SK-N-SH (cell line): Measurements from ENCODE around the gene MT1E. TPM values are rescaled to one million over a fixed set of nuclear protein-coding genes. Genes with fewer than 3 reads are reported as not detected.

Experiments used
- CTCF ChIA-PET: fragments of 300-600, 350-600 bp; formaldehyde crosslinking; extraction: SDS; loops from one replicate; lab custom pipeline; 2021; lab: Yijun Ruan, JAX
- POLR2A ChIA-PET: fragments of 350-600 bp; sonication (Branson Sonifier 250); formaldehyde crosslinking; extraction: SDS; loops from one replicate; lab custom pipeline; 2020; ENCODE audit warnings: antibody characterized with exemption, inconsistent platforms; lab: Yijun Ruan, JAX
- DNase-seq: peaks from one replicate; pipeline ENCODE4 v3.0.0; 2012
- H2AFZ ChIP-seq: fragments of 200-600 bp; sonication (generic); 2 replicates; pipeline ENCODE4 v1.8.1; 2016; ENCODE audit warnings: antibody characterized with exemption, mild to moderate bottlenecking, low read depth
- H3F3A ChIP-seq: fragments of 200-600 bp; sonication (generic); replicated peaks from 2 replicates; pipeline ENCODE3; 2016; ENCODE audit warnings: antibody characterized with exemption, mild to moderate bottlenecking; ENCODE audit not compliant: insufficient read depth
- H3K27ac ChIP-seq, 2 experiments: fragments of 200-500 bp in 1 of 2; fragments of 200-600 bp in 1 of 2; sonication (Bioruptor generic) in 1 of 2; sonication (generic), shearing (Covaris generic) in 1 of 2; 2 replicates each; pipeline versions ENCODE4 v1.5.1 to v1.6.1; 2014 to 2016; ENCODE audit warnings: low read depth in 2 of 2, inconsistent platforms in 1 of 2, low read length in 1 of 2, mild to moderate bottlenecking in 1 of 2, mixed read lengths in 1 of 2
- H3K27me3 ChIP-seq: fragments of 200-600 bp; sonication (generic), shearing (Covaris generic); 2 replicates; pipeline ENCODE4 v1.6.1; 2016; ENCODE audit warnings: mixed run types; ENCODE audit not compliant: insufficient read depth
- H3K36me3 ChIP-seq, 2 experiments: fragments of 200-500 bp in 1 of 2; fragments of 200-600 bp in 1 of 2; sonication (Bioruptor generic) in 1 of 2; sonication (generic) in 1 of 2; replicated peaks in 1 of 2; 2 replicates each; pipeline versions ENCODE3 to v1.5.1; 2014 to 2016; ENCODE audit warnings: low read length in 1 of 2, mild to moderate bottlenecking in 1 of 2; ENCODE audit not compliant: insufficient read depth in 2 of 2, control insufficient read depth in 1 of 2
- H3K4me1 ChIP-seq, 2 experiments: fragments of 200-500 bp in 1 of 2; fragments of 200-600 bp in 1 of 2; sonication (Bioruptor generic) in 1 of 2; sonication (generic), shearing (Covaris generic) in 1 of 2; 2 replicates each; pipeline versions ENCODE4 v1.5.1 to v1.6.1; 2014 to 2016; ENCODE audit warnings: low read depth in 1 of 2, low read length in 1 of 2, mixed run types in 1 of 2; ENCODE audit not compliant: insufficient read depth in 2 of 2, control insufficient read depth in 1 of 2
- H3K4me2 ChIP-seq: fragments of 200-600 bp; sonication (generic), shearing (Covaris generic); 2 replicates; pipeline ENCODE4 v1.6.1; 2017; ENCODE audit warnings: mixed run types
- H3K4me3 ChIP-seq, 2 experiments: fragments of 200-500 bp in 1 of 2; fragments of 200-600 bp in 1 of 2; sonication (Bioruptor generic) in 1 of 2; sonication (generic), shearing (Covaris generic) in 1 of 2; 2 replicates each; pipeline versions ENCODE4 v1.5.1 to v1.8.1; 2014 to 2016; ENCODE audit warnings: low read depth in 2 of 2, inconsistent platforms in 1 of 2, low read length in 1 of 2, mild to moderate bottlenecking in 1 of 2, mixed read lengths in 1 of 2, moderate library complexity in 1 of 2
- H3K79me2 ChIP-seq: fragments of 200-600 bp; sonication (generic); 2 replicates; pipeline ENCODE4 v1.8.1; 2017; ENCODE audit warnings: mild to moderate bottlenecking; ENCODE audit not compliant: insufficient read depth
- H3K9ac ChIP-seq: fragments of 200-600 bp; sonication (generic); 2 replicates; pipeline ENCODE4 v1.6.1; 2017; ENCODE audit warnings: mixed run types
- H3K9me2 ChIP-seq: fragments of 200-600 bp; sonication (generic); 2 replicates; pipeline ENCODE4 v1.6.1; 2017; ENCODE audit warnings: mixed run types
- H3K9me3 ChIP-seq: fragments of 200-600 bp; sonication (generic); 2 replicates; pipeline ENCODE4 v1.6.1; 2017; ENCODE audit warnings: mixed run types, mild to moderate bottlenecking, moderate library complexity
- H4K20me1 ChIP-seq: fragments of 200-600 bp; sonication (generic); 2 replicates; pipeline ENCODE4 v1.6.1; 2017; ENCODE audit warnings: mild to moderate bottlenecking, mixed run types; ENCODE audit not compliant: insufficient read depth
- CHD2 ChIP-seq: fragments of 150-350 bp; IDR thresholded peaks from 2 replicates; pipeline ENCODE4 v1.6.1; 2018; ENCODE audit warnings: low read length; ENCODE audit not compliant: partially characterized antibody
- ELF1 ChIP-seq: IDR thresholded peaks from 2 replicates; pipeline ENCODE4 v1.4.0; 2012
- EZH2phosphoT487 ChIP-seq: fragments of 200-600 bp; sonication (generic); IDR thresholded peaks from 2 replicates; pipeline ENCODE4 v1.6.1; 2017; ENCODE audit warnings: low read depth, mixed run types, mild to moderate bottlenecking, antibody characterized with exemption, moderate library complexity, borderline replicate concordance
- FOSL2 ChIP-seq: IDR thresholded peaks from 2 replicates; pipeline ENCODE4 v1.4.0; 2012; ENCODE audit warnings: low read depth, mild to moderate bottlenecking, moderate library complexity, borderline replicate concordance
- FOXJ3 ChIP-seq: sonication (generic); formaldehyde crosslinking; IDR thresholded peaks from 2 replicates; pipeline ENCODE4 v1.5.1; 2020; ENCODE audit warnings: mild to moderate bottlenecking, missing genetic modification reagents
- FOXM1 ChIP-seq: IDR thresholded peaks from 2 replicates; pipeline ENCODE4 v1.4.0; 2012; ENCODE audit warnings: low read depth, mild to moderate bottlenecking
- GABPA ChIP-seq: IDR thresholded peaks from 2 replicates; pipeline ENCODE4 v1.4.0; 2012; ENCODE audit warnings: low read depth, mild to moderate bottlenecking
- JUND ChIP-seq: IDR thresholded peaks from 2 replicates; pipeline ENCODE4 v1.4.0; 2012
- MXI1 ChIP-seq: IDR thresholded peaks from 2 replicates; pipeline ENCODE4 v1.6.1; 2012; ENCODE audit warnings: mild to moderate bottlenecking, low read depth, low read length, improper control_type of control experiment
- NFIC ChIP-seq: IDR thresholded peaks from 2 replicates; pipeline ENCODE4 v1.4.0; 2012; ENCODE audit warnings: borderline replicate concordance
- RAD21 ChIP-seq: IDR thresholded peaks from 2 replicates; pipeline ENCODE4 v1.6.1; 2012; ENCODE audit warnings: mild to moderate bottlenecking, low read length
- TAF1 ChIP-seq: IDR thresholded peaks from 2 replicates; pipeline ENCODE4 v1.6.1; 2012; ENCODE audit warnings: low read depth, mild to moderate bottlenecking, low read length, moderate library complexity, borderline replicate concordance
- TCF12 ChIP-seq: IDR thresholded peaks from 2 replicates; pipeline ENCODE4 v1.4.0; 2012
- TEAD4 ChIP-seq: IDR thresholded peaks from 2 replicates; pipeline ENCODE4 v1.4.0; 2012; ENCODE audit warnings: mild to moderate bottlenecking, borderline replicate concordance; ENCODE audit not compliant: insufficient read depth
- WGBS: methylation state at CpG from one replicate; pipeline ENCODE4 v1.1.6; 2017; ENCODE audit warnings: low lambda C conversion rate; 5-methylcytosine and 5-hydroxymethylcytosine counted together
- polyA plus RNA-seq, 3 experiments: library from polyadenylated mRNA; depleted of rRNA; stranded (reverse); fragments of >200 nt; gene quantifications; 2 replicates each; pipeline ENCODE4 v1.2.3, GENCODE V29; 2012
- TF ChIP-seq, protein P1 (sequence below): fragments of 150-350 bp; IDR thresholded peaks from 2 replicates; pipeline ENCODE4 v1.6.1; 2017; ENCODE audit warnings: antibody characterized with exemption, low read length, low read depth, borderline replicate concordance
- TF ChIP-seq, protein P2 (sequence below): IDR thresholded peaks from 2 replicates; pipeline ENCODE4; 2012
- TF ChIP-seq, protein P3 (sequence below): IDR thresholded peaks from 2 replicates; pipeline ENCODE4 v1.6.1; 2012; ENCODE audit warnings: mild to moderate bottlenecking, low read depth, low read length, moderate library complexity

Gene MT1E
- polyA plus RNA-seq, 1 of the 3 experiments (the other 2 are of a cell fraction): 205 TPM

DNA sequence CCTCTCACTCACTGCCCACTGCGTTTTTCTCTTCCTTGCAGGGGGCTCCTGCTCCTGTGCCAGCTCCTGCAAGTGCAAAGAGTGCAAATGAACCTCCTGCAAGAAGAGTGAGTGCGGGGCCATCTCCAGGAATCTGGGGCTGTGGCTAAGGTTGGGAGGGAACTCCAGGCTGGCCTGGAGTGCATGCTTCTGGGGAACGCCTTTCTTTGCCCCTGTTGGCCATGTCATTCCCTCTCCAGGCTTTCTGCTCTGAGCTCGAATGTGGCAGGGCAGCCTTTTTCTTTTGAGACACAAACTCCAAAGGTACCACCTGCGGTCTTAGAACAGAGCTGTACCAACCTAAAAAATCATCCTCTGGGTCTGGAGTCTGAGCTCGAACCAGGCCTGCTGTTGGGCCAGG, 7.4 kb upstream of the MT1E start:
- Histone ChIP-seq H2AFZ (no peak overlapping the region), H3K27me3 (no peaks in the 10 kb centered on the region), H3F3A (peaks cover 17% of the 10 kb centered on the region), H3K4me1 (peaks cover 0 to 22% of the 10 kb centered on the region in 2 experiments; a peak in 1 of 4 replicates), H3K4me2 (no peak overlapping the region), H3K79me2 (no peaks in the 10 kb centered on the region; the same call in 1 of the 2 replicates), H4K20me1 (no peaks in the 10 kb centered on the region), H3K9ac (no peak overlapping the region), H3K27ac (no peak overlapping the region), H3K9me3 (no peaks in the 10 kb centered on the region), H3K36me3 (no peaks in the 10 kb centered on the region), H3K4me3 (no peak overlapping the region), H3K9me2 (no peaks in the 10 kb centered on the region)
- TF ChIP-seq JUND (no peak), TCF12 (no peak), GABPA (no peak), TEAD4 (no peak), RAD21 (no peak), EZH2phosphoT487 (no peak), TAF1 (no peak), FOXJ3 (CRISPR knock-in tag) (no peak), MXI1 (no peak), ELF1 (no peak), NFIC (no peak), FOSL2 (no peak), CHD2 (no peak), FOXM1 (no peak)
- TF ChIP-seq, protein P1, sequence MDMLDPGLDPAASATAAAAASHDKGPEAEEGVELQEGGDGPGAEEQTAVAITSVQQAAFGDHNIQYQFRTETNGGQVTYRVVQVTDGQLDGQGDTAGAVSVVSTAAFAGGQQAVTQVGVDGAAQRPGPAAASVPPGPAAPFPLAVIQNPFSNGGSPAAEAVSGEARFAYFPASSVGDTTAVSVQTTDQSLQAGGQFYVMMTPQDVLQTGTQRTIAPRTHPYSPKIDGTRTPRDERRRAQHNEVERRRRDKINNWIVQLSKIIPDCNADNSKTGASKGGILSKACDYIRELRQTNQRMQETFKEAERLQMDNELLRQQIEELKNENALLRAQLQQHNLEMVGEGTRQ: no peak
- TF ChIP-seq, protein P2, sequence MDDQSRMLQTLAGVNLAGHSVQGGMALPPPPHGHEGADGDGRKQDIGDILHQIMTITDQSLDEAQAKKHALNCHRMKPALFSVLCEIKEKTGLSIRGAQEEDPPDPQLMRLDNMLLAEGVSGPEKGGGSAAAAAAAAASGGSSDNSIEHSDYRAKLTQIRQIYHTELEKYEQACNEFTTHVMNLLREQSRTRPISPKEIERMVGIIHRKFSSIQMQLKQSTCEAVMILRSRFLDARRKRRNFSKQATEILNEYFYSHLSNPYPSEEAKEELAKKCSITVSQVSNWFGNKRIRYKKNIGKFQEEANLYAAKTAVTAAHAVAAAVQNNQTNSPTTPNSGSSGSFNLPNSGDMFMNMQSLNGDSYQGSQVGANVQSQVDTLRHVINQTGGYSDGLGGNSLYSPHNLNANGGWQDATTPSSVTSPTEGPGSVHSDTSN: no peak
- TF ChIP-seq, protein P3, sequence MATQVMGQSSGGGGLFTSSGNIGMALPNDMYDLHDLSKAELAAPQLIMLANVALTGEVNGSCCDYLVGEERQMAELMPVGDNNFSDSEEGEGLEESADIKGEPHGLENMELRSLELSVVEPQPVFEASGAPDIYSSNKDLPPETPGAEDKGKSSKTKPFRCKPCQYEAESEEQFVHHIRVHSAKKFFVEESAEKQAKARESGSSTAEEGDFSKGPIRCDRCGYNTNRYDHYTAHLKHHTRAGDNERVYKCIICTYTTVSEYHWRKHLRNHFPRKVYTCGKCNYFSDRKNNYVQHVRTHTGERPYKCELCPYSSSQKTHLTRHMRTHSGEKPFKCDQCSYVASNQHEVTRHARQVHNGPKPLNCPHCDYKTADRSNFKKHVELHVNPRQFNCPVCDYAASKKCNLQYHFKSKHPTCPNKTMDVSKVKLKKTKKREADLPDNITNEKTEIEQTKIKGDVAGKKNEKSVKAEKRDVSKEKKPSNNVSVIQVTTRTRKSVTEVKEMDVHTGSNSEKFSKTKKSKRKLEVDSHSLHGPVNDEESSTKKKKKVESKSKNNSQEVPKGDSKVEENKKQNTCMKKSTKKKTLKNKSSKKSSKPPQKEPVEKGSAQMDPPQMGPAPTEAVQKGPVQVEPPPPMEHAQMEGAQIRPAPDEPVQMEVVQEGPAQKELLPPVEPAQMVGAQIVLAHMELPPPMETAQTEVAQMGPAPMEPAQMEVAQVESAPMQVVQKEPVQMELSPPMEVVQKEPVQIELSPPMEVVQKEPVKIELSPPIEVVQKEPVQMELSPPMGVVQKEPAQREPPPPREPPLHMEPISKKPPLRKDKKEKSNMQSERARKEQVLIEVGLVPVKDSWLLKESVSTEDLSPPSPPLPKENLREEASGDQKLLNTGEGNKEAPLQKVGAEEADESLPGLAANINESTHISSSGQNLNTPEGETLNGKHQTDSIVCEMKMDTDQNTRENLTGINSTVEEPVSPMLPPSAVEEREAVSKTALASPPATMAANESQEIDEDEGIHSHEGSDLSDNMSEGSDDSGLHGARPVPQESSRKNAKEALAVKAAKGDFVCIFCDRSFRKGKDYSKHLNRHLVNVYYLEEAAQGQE: no peak
- 80% methylated on average over 5 of the region's 6 CpGs for WGBS
- POLR2A ChIA-PET: interaction anchor here (1.0 kb wide), 1 partner anchor 12 kb away, joined by 3 read pairs; no protein-coding TSS in a partner anchor
- DNase-seq: no peak
- CTCF ChIA-PET: interaction anchor here (0.6 to 2.4 kb wide), 3 partner anchors 12 to 17 kb away, joined by 3 to 6 read pairs (median 3); no protein-coding TSS in a partner anchor
